ENCODE results near the gene CCT7.
"Not testable (repeated sequence)": the region's sequence is repeated elsewhere in the genome, so short reads cannot be mapped to it uniquely, and the experiment has no call there.

- not testable (repeated sequence) for TF ChIP-seq MAX, JUND (IDR thresholded peaks at IDR 0.05)
- TF ChIP-seq, protein P1, sequence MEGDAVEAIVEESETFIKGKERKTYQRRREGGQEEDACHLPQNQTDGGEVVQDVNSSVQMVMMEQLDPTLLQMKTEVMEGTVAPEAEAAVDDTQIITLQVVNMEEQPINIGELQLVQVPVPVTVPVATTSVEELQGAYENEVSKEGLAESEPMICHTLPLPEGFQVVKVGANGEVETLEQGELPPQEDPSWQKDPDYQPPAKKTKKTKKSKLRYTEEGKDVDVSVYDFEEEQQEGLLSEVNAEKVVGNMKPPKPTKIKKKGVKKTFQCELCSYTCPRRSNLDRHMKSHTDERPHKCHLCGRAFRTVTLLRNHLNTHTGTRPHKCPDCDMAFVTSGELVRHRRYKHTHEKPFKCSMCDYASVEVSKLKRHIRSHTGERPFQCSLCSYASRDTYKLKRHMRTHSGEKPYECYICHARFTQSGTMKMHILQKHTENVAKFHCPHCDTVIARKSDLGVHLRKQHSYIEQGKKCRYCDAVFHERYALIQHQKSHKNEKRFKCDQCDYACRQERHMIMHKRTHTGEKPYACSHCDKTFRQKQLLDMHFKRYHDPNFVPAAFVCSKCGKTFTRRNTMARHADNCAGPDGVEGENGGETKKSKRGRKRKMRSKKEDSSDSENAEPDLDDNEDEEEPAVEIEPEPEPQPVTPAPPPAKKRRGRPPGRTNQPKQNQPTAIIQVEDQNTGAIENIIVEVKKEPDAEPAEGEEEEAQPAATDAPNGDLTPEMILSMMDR (IDR thresholded peaks at IDR 0.05 in 2 of 3, conservative IDR thresholded peaks at IDR 0.05 in 1 of 3; ENCODE audit: borderline replicate concordance in 1 of 3, insufficient read depth in 1 of 3, low read depth in 2 of 3, low read length in 2 of 3), result not testable (repeated sequence)
- TF ChIP-seq, protein P2, sequence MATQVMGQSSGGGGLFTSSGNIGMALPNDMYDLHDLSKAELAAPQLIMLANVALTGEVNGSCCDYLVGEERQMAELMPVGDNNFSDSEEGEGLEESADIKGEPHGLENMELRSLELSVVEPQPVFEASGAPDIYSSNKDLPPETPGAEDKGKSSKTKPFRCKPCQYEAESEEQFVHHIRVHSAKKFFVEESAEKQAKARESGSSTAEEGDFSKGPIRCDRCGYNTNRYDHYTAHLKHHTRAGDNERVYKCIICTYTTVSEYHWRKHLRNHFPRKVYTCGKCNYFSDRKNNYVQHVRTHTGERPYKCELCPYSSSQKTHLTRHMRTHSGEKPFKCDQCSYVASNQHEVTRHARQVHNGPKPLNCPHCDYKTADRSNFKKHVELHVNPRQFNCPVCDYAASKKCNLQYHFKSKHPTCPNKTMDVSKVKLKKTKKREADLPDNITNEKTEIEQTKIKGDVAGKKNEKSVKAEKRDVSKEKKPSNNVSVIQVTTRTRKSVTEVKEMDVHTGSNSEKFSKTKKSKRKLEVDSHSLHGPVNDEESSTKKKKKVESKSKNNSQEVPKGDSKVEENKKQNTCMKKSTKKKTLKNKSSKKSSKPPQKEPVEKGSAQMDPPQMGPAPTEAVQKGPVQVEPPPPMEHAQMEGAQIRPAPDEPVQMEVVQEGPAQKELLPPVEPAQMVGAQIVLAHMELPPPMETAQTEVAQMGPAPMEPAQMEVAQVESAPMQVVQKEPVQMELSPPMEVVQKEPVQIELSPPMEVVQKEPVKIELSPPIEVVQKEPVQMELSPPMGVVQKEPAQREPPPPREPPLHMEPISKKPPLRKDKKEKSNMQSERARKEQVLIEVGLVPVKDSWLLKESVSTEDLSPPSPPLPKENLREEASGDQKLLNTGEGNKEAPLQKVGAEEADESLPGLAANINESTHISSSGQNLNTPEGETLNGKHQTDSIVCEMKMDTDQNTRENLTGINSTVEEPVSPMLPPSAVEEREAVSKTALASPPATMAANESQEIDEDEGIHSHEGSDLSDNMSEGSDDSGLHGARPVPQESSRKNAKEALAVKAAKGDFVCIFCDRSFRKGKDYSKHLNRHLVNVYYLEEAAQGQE (IDR thresholded peaks at IDR 0.05; ENCODE audit: low read depth), result not testable (repeated sequence)
These were observed 33.8 kb upstream of the CCT7 start for GRCh38 chr2:73200281-73200680.

Measured in HCT116 (cell line).